H9 (cell line): ENCODE data around the gene FLNC. TPM values are rescaled to one million over a fixed set of nuclear protein-coding genes. Genes with fewer than 3 reads are reported as not detected.

ENCODE experiments used
- DNase-seq: peaks from one replicate; pipeline ENCODE4 v3.0.0-alpha.2; 2017
- H2AFZ ChIP-seq: one replicate; pipeline ENCODE4 v1.6.1; 2013; ENCODE audit warnings: mild to moderate bottlenecking, low read length, control low read depth, moderate library complexity
- H2AK5ac ChIP-seq: 2 replicates; pipeline ENCODE4 v1.6.1; 2013; ENCODE audit warnings: low read length, control low read depth, mixed read lengths; ENCODE audit not compliant: insufficient read length
- H2BK120ac ChIP-seq: one replicate; pipeline ENCODE4 v1.6.1; 2013; ENCODE audit warnings: low read depth, mild to moderate bottlenecking, low read length, control low read depth, inconsistent platforms; ENCODE audit not compliant: poor library complexity, severe bottlenecking
- H2BK12ac ChIP-seq: 2 replicates; pipeline ENCODE4 v1.6.1; 2013; ENCODE audit warnings: low read length, control low read depth, mixed read lengths, low read depth; ENCODE audit not compliant: insufficient read length
- H2BK15ac ChIP-seq: 2 replicates; pipeline ENCODE4 v1.6.1; 2013; ENCODE audit warnings: low read depth, low read length, control low read depth
- H2BK20ac ChIP-seq: one replicate; pipeline ENCODE4 v1.6.1; 2013; ENCODE audit warnings: low read depth, mild to moderate bottlenecking, low read length, control low read depth, inconsistent platforms; ENCODE audit not compliant: poor library complexity, severe bottlenecking
- H2BK5ac ChIP-seq: 2 replicates; pipeline ENCODE4 v1.6.1; 2013; ENCODE audit warnings: low read length, control low read depth, mixed read lengths; ENCODE audit not compliant: insufficient read length
- H3K14ac ChIP-seq: 2 replicates; pipeline ENCODE4 v1.6.1; 2013; ENCODE audit warnings: low read length, control low read depth; ENCODE audit not compliant: insufficient read depth
- H3K18ac ChIP-seq: 2 replicates; pipeline ENCODE4 v1.6.1; 2013; ENCODE audit warnings: low read depth, mild to moderate bottlenecking, mixed read lengths, low read length, control low read depth; ENCODE audit not compliant: insufficient read length
- H3K23ac ChIP-seq: 2 replicates; pipeline ENCODE4 v1.6.1; 2013; ENCODE audit warnings: low read length, control low read depth, mixed read lengths, low read depth; ENCODE audit not compliant: insufficient read length
- H3K23me2 ChIP-seq: 2 replicates; pipeline ENCODE4 v1.6.1; 2013; ENCODE audit warnings: low read depth, mild to moderate bottlenecking, mixed read lengths, low read length, control low read depth; ENCODE audit not compliant: insufficient read length, poor library complexity, severe bottlenecking
- H3K27ac ChIP-seq: 2 replicates; pipeline ENCODE4 v1.5.1; 2013; ENCODE audit warnings: low read length, control low read depth, mixed read lengths, low read depth; ENCODE audit not compliant: insufficient read length
- H3K27me3 ChIP-seq: 2 replicates; pipeline ENCODE4 v1.6.1; 2013; ENCODE audit warnings: low read length, control low read depth, inconsistent platforms; ENCODE audit not compliant: insufficient read depth
- H3K4ac ChIP-seq: 2 replicates; pipeline ENCODE4 v1.6.1; 2013; ENCODE audit warnings: low read depth, mild to moderate bottlenecking, control low read depth, inconsistent platforms, low read length, moderate library complexity
- H3K4me1 ChIP-seq: 2 replicates; pipeline ENCODE4 v1.6.1; 2013; ENCODE audit warnings: low read length, control low read depth, inconsistent platforms; ENCODE audit not compliant: insufficient read depth
- H3K4me2 ChIP-seq: 2 replicates; pipeline ENCODE4 v1.6.1; 2013; ENCODE audit warnings: low read length, control low read depth, mixed read lengths; ENCODE audit not compliant: insufficient read length, insufficient read depth
- H3K56ac ChIP-seq: 2 replicates; pipeline ENCODE4 v1.6.1; 2013; ENCODE audit warnings: low read depth, mild to moderate bottlenecking, mixed read lengths, low read length, control low read depth; ENCODE audit not compliant: insufficient read length
- H3K79me1 ChIP-seq: 2 replicates; pipeline ENCODE4 v1.6.1; 2013; ENCODE audit warnings: low read depth, mild to moderate bottlenecking, moderate library complexity, low read length, control low read depth, inconsistent platforms; ENCODE audit not compliant: insufficient read depth, poor library complexity, severe bottlenecking
- H3K79me2 ChIP-seq: 2 replicates; pipeline ENCODE4 v1.6.1; 2013; ENCODE audit warnings: low read length, control low read depth, inconsistent platforms; ENCODE audit not compliant: insufficient read depth
- H3K9ac ChIP-seq: 2 replicates; pipeline ENCODE4 v1.6.1; 2013; ENCODE audit warnings: low read length, control low read depth, mixed read lengths; ENCODE audit not compliant: insufficient read length; ENCODE audit errors: extremely low read depth
- H3K9me3 ChIP-seq: one replicate; pipeline ENCODE4 v1.6.1; 2013; ENCODE audit warnings: low read depth, low read length, inconsistent platforms; ENCODE audit not compliant: control insufficient read depth
- H3T11ph ChIP-seq: one replicate; pipeline ENCODE4 v1.6.1; 2013; ENCODE audit warnings: mild to moderate bottlenecking, low read length, control low read depth, inconsistent platforms
- H4K20me1 ChIP-seq: one replicate; pipeline ENCODE4 v1.6.1; 2013; ENCODE audit not compliant: control insufficient read depth, insufficient read length, insufficient read depth
- H4K5ac ChIP-seq: 2 replicates; pipeline ENCODE4 v1.6.1; 2013; ENCODE audit warnings: low read depth, mild to moderate bottlenecking, mixed read lengths, low read length, control low read depth; ENCODE audit not compliant: insufficient read length
- H4K8ac ChIP-seq: replicated peaks from 2 replicates; pipeline ENCODE4 v1.6.1; 2013; ENCODE audit warnings: low read length, control low read depth, mixed read lengths, low read depth; ENCODE audit not compliant: insufficient read length
- H4K91ac ChIP-seq: 2 replicates; pipeline ENCODE4 v1.6.1; 2013; ENCODE audit warnings: low read depth, mild to moderate bottlenecking, moderate library complexity, mixed read lengths, low read length, control low read depth; ENCODE audit not compliant: insufficient read length
- H3K27ac Mint-ChIP-seq, 3 experiments: 2 replicates in 2 of 3; 3 replicates in 1 of 3; pipeline ENCODE4 v1.8.0; 2020 to 2021; ENCODE audit warnings: mixed read lengths in 3 of 3, mild to moderate bottlenecking in 1 of 3, moderate library complexity in 1 of 3
- H3K27me3 Mint-ChIP-seq: 2 replicates; pipeline ENCODE4 v1.8.0; 2021; ENCODE audit warnings: low read depth, mild to moderate bottlenecking, moderate library complexity, mixed read lengths
- H3K36me3 Mint-ChIP-seq, 3 experiments: 2 replicates in 2 of 3; 3 replicates in 1 of 3; pipeline ENCODE4 v1.8.0; 2020 to 2021; ENCODE audit warnings: low read depth in 3 of 3, mixed read lengths in 3 of 3; ENCODE audit not compliant: insufficient read depth in 1 of 3
- H3K4me1 Mint-ChIP-seq, 2 experiments: 2 replicates each; pipeline ENCODE4 v1.8.0; 2020; ENCODE audit warnings: mixed read lengths in 2 of 2
- H3K4me3 Mint-ChIP-seq, 2 experiments: 2 replicates in 1 of 2; 3 replicates in 1 of 2; pipeline ENCODE4 v1.8.0; 2020 to 2021; ENCODE audit warnings: mild to moderate bottlenecking in 2 of 2, mixed read lengths in 2 of 2, moderate library complexity in 1 of 2
- H3K9me3 Mint-ChIP-seq, 2 experiments: 2 replicates in 1 of 2; 3 replicates in 1 of 2; pipeline ENCODE4 v1.8.0; 2020; ENCODE audit warnings: mild to moderate bottlenecking in 2 of 2, mixed read lengths in 2 of 2, moderate library complexity in 1 of 2
- CTCF ChIP-seq: fragments of 200-600 bp; sonication (generic); conservative IDR thresholded peaks from 3 replicates; pipeline ENCODE4 v1.8.0; 2021; ENCODE audit warnings: antibody characterized with exemption, mild to moderate bottlenecking
- WGBS: extraction: QIAGEN DNeasy Blood & Tissue Kit; methylation state at CpG from one replicate; pipeline ENCODE4 v1.1.7; 2013; ENCODE audit warnings: missing lambda C conversion rate, low lambda C conversion rate, mixed read lengths; ENCODE audit not compliant: insufficient read length; ENCODE audit errors: extremely low coverage; 5-methylcytosine and 5-hydroxymethylcytosine counted together
- total RNA-seq: library from RNA; stranded (reverse); gene quantifications from 2 replicates; pipeline ENCODE4 v1.2.1, GENCODE V29; 2021

The FLNC gene
- total RNA-seq, 1 experiment from 2014 or later: 12.2 TPM

GRCh38 chr7:128804484-128804883 is 25.7 kb upstream of the FLNC start:
- DNase-seq: no peak

More at GRCh38 chr7:128804484-128804883, 25.7 kb upstream of the FLNC start:
- Histone ChIP-seq H3K27ac (no peak overlapping the region), H3K4ac (no peak overlapping the region), H3K27me3 (no peaks in the 10 kb centered on the region), H3K9ac (no peak overlapping the region), H2BK12ac (no peak overlapping the region), H3K18ac (no peak overlapping the region), H2AFZ (no peak overlapping the region), H2BK5ac (no peak overlapping the region), H4K91ac (no peak overlapping the region), H2AK5ac (no peak overlapping the region), H3K14ac (no peak overlapping the region; the same call in 1 of the 2 replicates), H2BK15ac (no peak overlapping the region), H3K79me2 (no peaks in the 10 kb centered on the region), H3K9me3 (no peaks in the 10 kb centered on the region), H3K4me1 (no peaks in the 10 kb centered on the region), H4K8ac (no peak overlapping the region), H3T11ph (no peak overlapping the region), H2BK120ac (no peak overlapping the region), H3K23ac (no peak overlapping the region), H2BK20ac (no peak overlapping the region), H3K4me2 (no peak overlapping the region), H3K79me1 (no peaks in the 10 kb centered on the region), H3K56ac (no peak overlapping the region), H4K5ac (no peak overlapping the region), H3K23me2 (no peaks in the 10 kb centered on the region), H4K20me1 (no peaks in the 10 kb centered on the region)
- H3K27me3 Mint-ChIP-seq: no peaks in the 10 kb centered on the region
- H3K36me3 Mint-ChIP-seq: peaks cover 25 to 59% (median 56%) of the 10 kb centered on the region in 3 experiments; a peak in 6 of 7 replicates
- H3K9me3 Mint-ChIP-seq: no peaks in the 10 kb centered on the region
- peak overlapping the region in 2 of 3 experiments; percentile 73 to 77; a peak in 4 of 7 replicates for H3K27ac Mint-ChIP-seq
- no peak overlapping the region for H3K4me3 Mint-ChIP-seq
- peaks cover 9 to 11% of the 10 kb centered on the region in 2 experiments for H3K4me1 Mint-ChIP-seq
- no CpG with 5 or more reads among the region's 6 CpGs for WGBS
- TF ChIP-seq CTCF: no peak
